Parathyroid adenoma (tissue), 2 donors: ENCODE data around the gene RNF113A.

Experiments used
- H2AFZ ChIP-seq: fragments of 300-600 bp; sonication (generic); one replicate; pipeline ENCODE4 v1.7.0; 2017; ENCODE audit warnings: antibody characterized with exemption, mild to moderate bottlenecking
- H3K27ac ChIP-seq: fragments of 300-600 bp; sonication (generic); one replicate; pipeline ENCODE4 v1.7.0; 2017
- H3K27me3 ChIP-seq: fragments of 300-600 bp; sonication (generic); one replicate; pipeline ENCODE4 v1.7.0; 2017; ENCODE audit warnings: low read length; ENCODE audit not compliant: control insufficient read depth, insufficient read depth
- H3K36me3 ChIP-seq: fragments of 300-600 bp; sonication (generic); one replicate; pipeline ENCODE4 v1.7.0; 2017; ENCODE audit warnings: low read length; ENCODE audit not compliant: control insufficient read depth, insufficient read depth
- H3K4me1 ChIP-seq: fragments of 300-600 bp; sonication (generic); one replicate; pipeline ENCODE4 v1.7.0; 2017; ENCODE audit warnings: control low read depth
- H3K4me2 ChIP-seq: fragments of 300-600 bp; sonication (generic); one replicate; pipeline ENCODE4 v1.7.0; 2017; ENCODE audit warnings: low read length
- H3K4me3 ChIP-seq: fragments of 300-600 bp; sonication (generic); one replicate; pipeline ENCODE4 v1.7.0; 2017; ENCODE audit warnings: low read depth, low read length
- H3K79me2 ChIP-seq: fragments of 300-600 bp; sonication (generic); one replicate; pipeline ENCODE4 v1.7.0; 2017; ENCODE audit warnings: control low read depth
- H3K9ac ChIP-seq: fragments of 300-600 bp; sonication (generic); one replicate; pipeline ENCODE4 v1.7.0; 2017; ENCODE audit warnings: mild to moderate bottlenecking
- H3K9me3 ChIP-seq: fragments of 300-600 bp; sonication (generic); one replicate; pipeline ENCODE4 v1.7.0; 2017; ENCODE audit warnings: low read length; ENCODE audit not compliant: control insufficient read depth
- TF ChIP-seq, protein P1 (sequence below): fragments of 300-600 bp; sonication (generic); IDR thresholded peaks from one replicate; pipeline ENCODE4 v1.7.0; 2017; ENCODE audit warnings: antibody characterized with exemption, mild to moderate bottlenecking
- donor health status: primary hyperparathyroidism.

The RNF113A gene

DNA sequence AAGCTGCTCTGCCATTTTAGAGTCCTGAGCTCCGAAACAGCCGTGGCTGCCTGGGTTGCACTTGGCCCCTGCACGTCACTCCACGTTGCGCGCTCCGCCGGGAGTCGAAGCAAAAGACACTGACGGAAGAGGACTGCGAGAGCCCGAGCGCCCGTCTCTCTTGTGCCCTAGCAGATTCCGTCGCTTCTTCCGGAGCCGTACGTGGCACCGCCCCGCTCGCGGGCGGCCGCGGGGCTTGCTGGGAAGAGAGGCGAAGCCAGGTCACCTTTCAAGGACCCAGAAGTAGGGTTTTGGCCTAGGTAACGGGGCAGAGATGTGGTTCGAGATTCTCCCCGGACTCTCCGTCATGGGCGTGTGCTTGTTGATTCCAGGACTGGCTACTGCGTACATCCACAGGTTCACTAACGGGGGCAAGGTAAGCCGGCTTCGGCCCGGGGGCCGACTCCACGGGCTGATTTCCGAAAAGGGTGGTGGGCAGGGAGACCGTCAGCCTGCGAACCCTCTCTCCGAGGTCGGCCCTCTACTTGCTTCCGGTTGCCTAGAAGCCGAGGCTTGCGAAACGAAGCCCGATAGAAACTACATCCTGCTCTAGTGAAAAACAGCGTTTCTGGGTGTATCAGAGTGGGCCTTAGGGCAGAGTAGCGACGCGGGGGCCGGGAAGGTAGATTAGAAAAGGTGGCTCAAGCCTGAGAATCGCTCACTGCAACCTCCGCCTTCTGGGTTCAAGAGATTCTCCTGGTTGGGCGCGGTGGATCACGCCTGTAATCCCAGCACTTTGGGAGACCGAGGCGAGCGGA is at the start of gene RNF113A, which contains the start of gene NDUFA1:
Gene RNF113A (minus strand): TSS at position 135 of the 797 bp plus-strand sequence. CDS start 120 bp downstream, at position 15.
Gene NDUFA1 (plus strand): TSS at position 234 of the 797 bp plus-strand sequence. CDS start 80 bp downstream, at position 314.
- Histone ChIP-seq H3K79me2 (peaks cover 6% of the 10 kb centered on the region), H3K36me3 (no peaks in the 10 kb centered on the region), H3K9me3 (no peaks in the 10 kb centered on the region), H2AFZ (peak within 1 kb of the TSS; percentile 86), H3K9ac (peak within 1 kb of the TSS; percentile 93), H3K4me2 (peak within 1 kb of the TSS; percentile 71), H3K4me1 (peaks cover 4% of the 10 kb centered on the region), H3K27ac (peak within 1 kb of the TSS; percentile 99), H3K27me3 (no peaks in the 10 kb centered on the region), H3K4me3 (peak within 1 kb of the TSS; percentile 89)
- TF ChIP-seq, protein P1, sequence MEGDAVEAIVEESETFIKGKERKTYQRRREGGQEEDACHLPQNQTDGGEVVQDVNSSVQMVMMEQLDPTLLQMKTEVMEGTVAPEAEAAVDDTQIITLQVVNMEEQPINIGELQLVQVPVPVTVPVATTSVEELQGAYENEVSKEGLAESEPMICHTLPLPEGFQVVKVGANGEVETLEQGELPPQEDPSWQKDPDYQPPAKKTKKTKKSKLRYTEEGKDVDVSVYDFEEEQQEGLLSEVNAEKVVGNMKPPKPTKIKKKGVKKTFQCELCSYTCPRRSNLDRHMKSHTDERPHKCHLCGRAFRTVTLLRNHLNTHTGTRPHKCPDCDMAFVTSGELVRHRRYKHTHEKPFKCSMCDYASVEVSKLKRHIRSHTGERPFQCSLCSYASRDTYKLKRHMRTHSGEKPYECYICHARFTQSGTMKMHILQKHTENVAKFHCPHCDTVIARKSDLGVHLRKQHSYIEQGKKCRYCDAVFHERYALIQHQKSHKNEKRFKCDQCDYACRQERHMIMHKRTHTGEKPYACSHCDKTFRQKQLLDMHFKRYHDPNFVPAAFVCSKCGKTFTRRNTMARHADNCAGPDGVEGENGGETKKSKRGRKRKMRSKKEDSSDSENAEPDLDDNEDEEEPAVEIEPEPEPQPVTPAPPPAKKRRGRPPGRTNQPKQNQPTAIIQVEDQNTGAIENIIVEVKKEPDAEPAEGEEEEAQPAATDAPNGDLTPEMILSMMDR = no peak

DNA sequence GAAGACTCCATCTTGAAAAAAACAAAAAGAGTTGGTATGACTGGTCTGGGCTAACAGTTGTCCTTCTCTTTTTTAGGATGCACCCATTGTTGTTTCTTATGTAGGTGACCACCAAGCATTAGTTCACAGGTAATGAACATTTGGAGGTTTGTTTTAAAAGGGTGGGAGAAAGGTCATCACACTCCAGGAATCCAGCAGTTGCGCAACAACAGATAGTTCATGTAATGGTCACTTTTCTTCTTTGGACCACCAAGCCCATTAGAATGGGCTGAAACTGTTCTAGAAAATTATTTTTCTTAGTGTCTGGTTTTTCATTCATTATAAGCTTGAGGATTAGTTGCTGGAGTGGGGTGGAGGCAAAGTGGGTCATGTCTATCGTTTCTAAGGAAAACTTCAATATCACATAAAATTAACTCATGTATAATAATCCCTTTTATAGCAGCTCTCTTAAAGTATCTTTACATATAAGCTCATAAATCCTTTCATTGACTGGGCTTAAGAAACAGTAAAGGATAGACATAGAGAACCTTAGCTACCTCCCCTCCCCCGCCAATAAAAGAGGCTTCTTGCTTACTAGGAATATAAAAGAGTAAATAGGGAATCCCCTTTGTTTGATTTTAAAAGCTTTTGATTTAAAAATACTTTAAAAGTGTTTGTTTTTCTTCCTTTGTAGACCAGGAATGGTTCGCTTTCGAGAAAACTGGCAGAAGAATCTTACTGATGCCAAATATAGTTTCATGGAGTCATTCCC is 48.5 kb upstream of the RNF113A start:
- Histone ChIP-seq H3K27ac (no peak overlapping the region), H3K9me3 (no peaks in the 10 kb centered on the region)
- TF ChIP-seq, protein P1 = no peak

DNA sequence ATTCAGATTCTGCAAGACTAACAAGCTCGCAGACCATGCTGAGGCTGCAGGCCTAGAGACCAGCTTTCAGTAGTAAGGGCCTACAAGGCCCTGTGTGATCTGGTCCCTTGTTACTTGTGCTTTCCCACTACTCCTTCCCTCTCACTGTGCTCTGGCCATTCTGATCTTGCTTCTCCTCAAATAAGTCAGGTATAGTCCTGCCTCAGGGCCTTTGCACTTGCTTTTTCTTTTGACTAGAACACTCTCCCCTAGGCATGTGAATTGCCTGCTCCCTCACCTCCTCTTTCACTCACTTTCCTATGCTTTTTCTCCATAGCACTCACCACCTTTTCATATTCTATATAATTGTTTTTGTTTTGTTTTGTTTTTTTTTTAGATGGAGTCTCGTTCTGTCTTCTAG is 46.3 kb upstream of the RNF113A start:
- H3K4me3 ChIP-seq = no peak overlapping the region
- H2AFZ ChIP-seq = no peak overlapping the region
- TF ChIP-seq, protein P1 = no peak

More for the DNA sequence above, 48.5 kb upstream of the RNF113A start:
- H3K36me3 ChIP-seq = no peaks in the 10 kb centered on the region
- H3K27me3 ChIP-seq = no peaks in the 10 kb centered on the region
- no peak overlapping the region for H3K4me3 ChIP-seq
- H3K79me2 ChIP-seq = no peaks in the 10 kb centered on the region
- no peak overlapping the region for H3K9ac ChIP-seq
- H3K4me2 ChIP-seq = no peak overlapping the region
- H2AFZ ChIP-seq = no peak overlapping the region
- no peaks in the 10 kb centered on the region for H3K4me1 ChIP-seq

DNA sequence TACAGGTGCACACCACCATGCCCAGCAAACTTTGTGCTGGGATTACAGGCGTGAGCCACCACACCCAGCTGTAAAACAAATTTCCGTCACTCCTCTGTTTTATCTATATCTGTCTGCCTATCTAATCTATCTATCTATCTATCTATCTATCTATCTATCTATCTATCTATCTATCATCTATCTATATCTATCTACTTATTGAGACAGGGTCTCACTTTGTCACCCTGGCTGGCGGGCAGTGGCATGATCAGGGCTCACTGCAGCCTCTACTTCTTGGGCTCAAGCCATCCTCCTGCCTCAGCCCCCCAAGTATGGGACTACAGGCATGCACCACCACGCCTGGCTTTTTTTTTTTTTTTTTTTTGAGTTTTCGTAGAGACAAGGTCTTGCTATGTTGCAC is 44.8 kb upstream of the RNF113A start:
- Histone ChIP-seq H3K27me3 (no peaks in the 10 kb centered on the region), H3K79me2 (no peaks in the 10 kb centered on the region), H3K9me3 (no peaks in the 10 kb centered on the region), H3K4me1 (no peaks in the 10 kb centered on the region), H3K27ac (no peak overlapping the region), H3K36me3 (no peaks in the 10 kb centered on the region), H2AFZ (no peak overlapping the region), H3K4me3 (no peak overlapping the region), H3K9ac (no peak overlapping the region), H3K4me2 (no peak overlapping the region)
- TF ChIP-seq, protein P1 = no peak

More for the DNA sequence above, 46.3 kb upstream of the RNF113A start:
- Histone ChIP-seq H3K9ac (no peak overlapping the region), H3K9me3 (no peaks in the 10 kb centered on the region), H3K27me3 (no peaks in the 10 kb centered on the region), H3K27ac (no peak overlapping the region), H3K4me2 (no peak overlapping the region), H3K36me3 (no peaks in the 10 kb centered on the region), H3K79me2 (no peaks in the 10 kb centered on the region), H3K4me1 (no peaks in the 10 kb centered on the region)
